ENCODE results near the gene ECHDC3. TPM values are rescaled to one million over a fixed set of nuclear protein-coding genes. Genes with fewer than 3 reads are reported as not detected.

Gene ECHDC3
- total and polyA plus RNA-seq, 2 of the 8 experiments (the other 6 are each of a cell fraction or from before 2014, with no cell fraction given), result 15.6 to 19.9 TPM

- no peak for TF ChIP-seq ATF2 (IDR thresholded peaks at IDR 0.05; ENCODE audit: low read length)
- TF ChIP-seq POLR2AphosphoS5 (IDR thresholded peaks at IDR 0.05; ENCODE audit: low read depth, low read length), result no peak
Measured at GRCh38 chr10:11745045-11745444, 2.9 kb downstream of the ECHDC3 start (continued).

Measured in H1 (cell line).